K562 (cell line): ENCODE measurements around the gene AMN1. TPM values are rescaled to one million over a fixed set of nuclear protein-coding genes. Genes with fewer than 3 reads are reported as not detected.
A peak's percentile ranks its signal among the peaks of the same experiment; 100 is the strongest.

ENCODE experiments used
- ARNT ChIP-seq, 2 experiments: fragments of 450-650 bp; IDR thresholded peaks; 2 replicates each; pipeline ENCODE4 v1.6.1; 2016; ENCODE audit warnings: mild to moderate bottlenecking in 1 of 2
- BRD4 ChIP-seq: fragments of 200-600 bp; sonication (generic); IDR thresholded peaks from 2 replicates; pipeline ENCODE4 v1.6.1; 2017; ENCODE audit warnings: inconsistent platforms
- DPF2 ChIP-seq: fragments of 450-650 bp; IDR thresholded peaks from 2 replicates; pipeline ENCODE4 v1.6.1; 2016
- ETV6 ChIP-seq, 3 experiments: fragments of 150-350 bp in 1 of 3; sonication (generic) in 1 of 3; formaldehyde crosslinking in 1 of 3; IDR thresholded peaks; 2 replicates each; pipeline versions ENCODE4 v1.6.1 to v1.8.0; 2014 to 2022; ENCODE audit warnings: borderline replicate concordance in 2 of 3, low read depth in 2 of 3, antibody characterized with exemption in 1 of 3, low read length in 1 of 3, mild to moderate bottlenecking in 1 of 3, missing genetic modification reagents in 1 of 3
- HNRNPL ChIP-seq: fragments of 200-400 bp; formaldehyde crosslinking; IDR thresholded peaks from 2 replicates; pipeline ENCODE4 v1.6.1; 2017; ENCODE audit warnings: low read depth, mild to moderate bottlenecking, low read length
- MNT ChIP-seq, 2 experiments: fragments of 450-650 bp; conservative IDR thresholded peaks; 2 replicates each; pipeline ENCODE4 v1.6.1; 2017; ENCODE audit warnings: mild to moderate bottlenecking in 2 of 2, moderate library complexity in 2 of 2
- MTA1 ChIP-seq: fragments of 450-650 bp; IDR thresholded peaks from 2 replicates; pipeline ENCODE4 v1.6.1; 2017; ENCODE audit warnings: borderline replicate concordance
- PBX2 ChIP-seq, 2 experiments: IDR thresholded peaks in 1 of 2; conservative IDR thresholded peaks in 1 of 2; 2 replicates each; pipeline ENCODE4 v1.6.1; 2016; ENCODE audit warnings: low read depth in 2 of 2, mild to moderate bottlenecking in 1 of 2, missing compliant biosample characterization in 1 of 2, missing genetic modification characterization in 1 of 2, moderate library complexity in 1 of 2
- STAT5A ChIP-seq: IDR thresholded peaks from 2 replicates; pipeline ENCODE4 v1.6.1; 2012; ENCODE audit warnings: low read length, inconsistent platforms, borderline replicate concordance
- SUPT5H ChIP-seq: fragments of 450-650 bp; IDR thresholded peaks from 2 replicates; pipeline ENCODE4 v1.6.1; 2016
- ZNF224 ChIP-seq: sonication (generic); formaldehyde crosslinking; IDR thresholded peaks from 2 replicates; pipeline ENCODE4 v1.8.0; 2022; ENCODE audit warnings: mild to moderate bottlenecking, missing genetic modification reagents
- ZNF324 ChIP-seq: fragments of 250-450 bp; sonication (Bioruptor Pico); IDR thresholded peaks from 2 replicates; pipeline ENCODE4 v1.4.0; 2020; ENCODE audit warnings: mild to moderate bottlenecking
- ZSCAN32 ChIP-seq: fragments of 450-650 bp; formaldehyde crosslinking; IDR thresholded peaks from 2 replicates; pipeline ENCODE4 v1.4.0; 2020; ENCODE audit warnings: mild to moderate bottlenecking, moderate library complexity
- polyA plus RNA-seq, 8 experiments: library from polyadenylated mRNA; depleted of rRNA in 4 of 8; stranded (reverse) in 5 of 8; unstranded in 3 of 8; fragments of >200 nt; fragmentation: Nextera tagmentation in 2 of 8; fragmentation: Illumina TruSeq in 1 of 8; extraction: Ambion mirVana in 2 of 8; extraction: Trizol in 1 of 8; gene quantifications; 2 replicates each; pipeline versions ENCODE4 v1.2.1 to v1.2.3, GENCODE V29; 2011 to 2014; ENCODE audit warnings: inconsistent platforms in 1 of 8, missing spikeins in 1 of 8
- total RNA-seq, 7 experiments: library from RNA; depleted of rRNA in 6 of 7; stranded (reverse); fragments of >200 nt in 6 of 7; fragmentation: Illumina TruSeq in 2 of 7; extraction: Trizol in 2 of 7; gene quantifications; 2 replicates each; pipeline versions ENCODE4 v1.2.1 to v1.2.3, GENCODE V29; 2011 to 2021; ENCODE audit warnings: low replicate concordance in 1 of 7
- TF ChIP-seq, protein P1 (sequence below): fragments of 450-650 bp; conservative IDR thresholded peaks from 2 replicates; pipeline ENCODE4 v1.6.1; 2016; ENCODE audit warnings: missing genetic modification characterization, low read depth, mild to moderate bottlenecking, missing compliant biosample characterization, moderate library complexity
- TF ChIP-seq, protein P2 (sequence below): fragments of 250-450 bp; sonication (Bioruptor Pico); IDR thresholded peaks from 2 replicates; pipeline ENCODE4 v1.5.1; 2021; ENCODE audit warnings: mild to moderate bottlenecking
- TF ChIP-seq, protein P3 (sequence below): fragments of 450-650 bp; IDR thresholded peaks from 2 replicates; pipeline ENCODE4 v1.6.1; 2014; ENCODE audit warnings: low read depth, mild to moderate bottlenecking, moderate library complexity, borderline replicate concordance
- TF ChIP-seq, protein P4 (sequence below): fragments of 450-650 bp; IDR thresholded peaks from 2 replicates; pipeline ENCODE4 v1.6.1; 2018; ENCODE audit warnings: mild to moderate bottlenecking, low read depth; ENCODE audit not compliant: partially characterized antibody

The AMN1 gene
- total and polyA plus RNA-seq, 9 of the 15 experiments (the other 6 are each of a cell fraction or from before 2014, with no cell fraction given), result 5.2 to 27.6 (median 13.0) TPM

DNA sequence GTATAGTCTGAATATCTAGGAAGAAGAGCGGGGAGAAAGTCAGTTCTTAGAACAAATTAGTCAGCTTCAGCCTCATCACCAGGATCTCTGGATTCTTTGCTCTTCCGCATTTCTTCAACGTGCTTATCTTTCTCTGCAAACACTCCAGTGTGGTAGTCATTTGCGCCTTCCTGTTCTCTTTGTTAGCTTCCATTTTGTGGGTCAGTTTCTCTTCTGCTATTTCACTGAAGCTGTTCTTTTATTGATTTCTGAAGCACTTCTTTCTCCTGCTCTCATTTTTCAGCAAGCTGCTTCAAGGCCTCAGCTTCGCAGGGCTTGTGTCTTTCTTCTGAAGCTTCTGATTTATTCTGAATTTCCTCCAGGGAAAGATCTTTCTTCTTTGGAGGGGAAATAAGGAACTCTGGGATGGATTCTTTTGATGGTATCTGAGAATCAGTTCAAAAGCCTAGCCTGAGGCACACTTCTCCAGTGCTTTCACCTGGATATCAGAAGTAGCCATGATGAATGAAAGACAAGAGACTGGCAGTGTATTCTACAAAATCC is 13.5 kb downstream of the AMN1 start (continued):
- TF ChIP-seq MNT (conservative IDR thresholded peaks at IDR 0.05), result peak in 1 of 2 experiments; percentile 71; a peak in 2 of 4 replicates
- TF ChIP-seq ZNF224, result no peak
- TF ChIP-seq ARNT (IDR thresholded peaks at IDR 0.05), result peak in 1 of 2 experiments; percentile 75; a peak in 3 of 4 replicates
- peak; percentile 95 for TF ChIP-seq DPF2
- TF ChIP-seq, protein P1, sequence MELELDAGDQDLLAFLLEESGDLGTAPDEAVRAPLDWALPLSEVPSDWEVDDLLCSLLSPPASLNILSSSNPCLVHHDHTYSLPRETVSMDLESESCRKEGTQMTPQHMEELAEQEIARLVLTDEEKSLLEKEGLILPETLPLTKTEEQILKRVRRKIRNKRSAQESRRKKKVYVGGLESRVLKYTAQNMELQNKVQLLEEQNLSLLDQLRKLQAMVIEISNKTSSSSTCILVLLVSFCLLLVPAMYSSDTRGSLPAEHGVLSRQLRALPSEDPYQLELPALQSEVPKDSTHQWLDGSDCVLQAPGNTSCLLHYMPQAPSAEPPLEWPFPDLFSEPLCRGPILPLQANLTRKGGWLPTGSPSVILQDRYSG (tag), result peak; percentile 26; the same call in 1 of the 2 replicates
- TF ChIP-seq STAT5A, result peak; percentile 86
- TF ChIP-seq, protein P2, sequence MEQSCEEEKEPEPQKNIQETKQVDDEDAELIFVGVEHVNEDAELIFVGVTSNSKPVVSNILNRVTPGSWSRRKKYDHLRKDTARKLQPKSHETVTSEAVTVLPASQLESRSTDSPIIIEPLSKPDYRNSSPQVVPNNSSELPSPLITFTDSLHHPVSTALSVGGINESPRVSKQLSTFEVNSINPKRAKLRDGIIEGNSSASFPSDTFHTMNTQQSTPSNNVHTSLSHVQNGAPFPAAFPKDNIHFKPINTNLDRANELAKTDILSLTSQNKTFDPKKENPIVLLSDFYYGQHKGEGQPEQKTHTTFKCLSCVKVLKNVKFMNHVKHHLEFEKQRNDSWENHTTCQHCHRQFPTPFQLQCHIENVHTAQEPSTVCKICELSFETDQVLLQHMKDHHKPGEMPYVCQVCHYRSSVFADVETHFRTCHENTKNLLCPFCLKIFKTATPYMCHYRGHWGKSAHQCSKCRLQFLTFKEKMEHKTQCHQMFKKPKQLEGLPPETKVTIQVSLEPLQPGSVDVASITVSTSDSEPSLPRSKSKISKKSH (CRISPR knock-in tag), result no peak
- peak in 1 of 2 experiments; percentile 55; a peak in 1 of 4 replicates for TF ChIP-seq ETV6 (IDR thresholded peaks at IDR 0.05; ENCODE audit: borderline replicate concordance in 1 of 2, low read depth in 2 of 2, low read length in 1 of 2)
- TF ChIP-seq ETV6 (CRISPR knock-in tag; IDR thresholded peaks at IDR 0.05; ENCODE audit: borderline replicate concordance), result no peak
- no peak for TF ChIP-seq ZSCAN32 (CRISPR knock-in tag)
- TF ChIP-seq BRD4, result peak; percentile 95
- TF ChIP-seq PBX2 (CRISPR knock-in tag; IDR thresholded peaks at IDR 0.05; ENCODE audit: low read depth), result no peak
- TF ChIP-seq PBX2 (tag; conservative IDR thresholded peaks at IDR 0.05; ENCODE audit: low read depth), result 0 out of 2 replicates have a peak, but pooled peaks have one; percentile 11
- TF ChIP-seq, protein P3, sequence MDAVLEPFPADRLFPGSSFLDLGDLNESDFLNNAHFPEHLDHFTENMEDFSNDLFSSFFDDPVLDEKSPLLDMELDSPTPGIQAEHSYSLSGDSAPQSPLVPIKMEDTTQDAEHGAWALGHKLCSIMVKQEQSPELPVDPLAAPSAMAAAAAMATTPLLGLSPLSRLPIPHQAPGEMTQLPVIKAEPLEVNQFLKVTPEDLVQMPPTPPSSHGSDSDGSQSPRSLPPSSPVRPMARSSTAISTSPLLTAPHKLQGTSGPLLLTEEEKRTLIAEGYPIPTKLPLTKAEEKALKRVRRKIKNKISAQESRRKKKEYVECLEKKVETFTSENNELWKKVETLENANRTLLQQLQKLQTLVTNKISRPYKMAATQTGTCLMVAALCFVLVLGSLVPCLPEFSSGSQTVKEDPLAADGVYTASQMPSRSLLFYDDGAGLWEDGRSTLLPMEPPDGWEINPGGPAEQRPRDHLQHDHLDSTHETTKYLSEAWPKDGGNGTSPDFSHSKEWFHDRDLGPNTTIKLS, result peak; percentile 39; the same call in 1 of the 2 replicates
- peak; percentile 82 for TF ChIP-seq SUPT5H
- no peak for TF ChIP-seq ZNF324 (CRISPR knock-in tag)
- TF ChIP-seq MTA1, result peak; percentile 67; the same call in 1 of the 2 replicates
- TF ChIP-seq HNRNPL, result no peak
- TF ChIP-seq, protein P4, sequence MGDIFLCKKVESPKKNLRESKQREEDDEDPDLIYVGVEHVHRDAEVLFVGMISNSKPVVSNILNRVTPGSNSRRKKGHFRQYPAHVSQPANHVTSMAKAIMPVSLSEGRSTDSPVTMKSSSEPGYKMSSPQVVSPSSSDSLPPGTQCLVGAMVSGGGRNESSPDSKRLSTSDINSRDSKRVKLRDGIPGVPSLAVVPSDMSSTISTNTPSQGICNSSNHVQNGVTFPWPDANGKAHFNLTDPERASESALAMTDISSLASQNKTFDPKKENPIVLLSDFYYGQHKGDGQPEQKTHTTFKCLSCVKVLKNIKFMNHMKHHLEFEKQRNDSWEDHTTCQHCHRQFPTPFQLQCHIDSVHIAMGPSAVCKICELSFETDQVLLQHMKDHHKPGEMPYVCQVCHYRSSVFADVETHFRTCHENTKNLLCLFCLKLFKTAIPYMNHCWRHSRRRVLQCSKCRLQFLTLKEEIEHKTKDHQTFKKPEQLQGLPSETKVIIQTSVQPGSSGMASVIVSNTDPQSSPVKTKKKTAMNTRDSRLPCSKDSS, result no peak
